Fibroblast of lung (primary cell): ENCODE measurements around the gene ALDOB.

ENCODE experiments used
- CTCF ChIP-seq, 2 donors: IDR thresholded peaks in 1 of 2; conservative IDR thresholded peaks in 1 of 2; 1 replicate in 1 of 2; 2 replicates in 1 of 2; pipeline ENCODE4 v1.5.1; 2011 to 2012; ENCODE audit warnings: low read length in 2 of 2, control low read depth in 1 of 2, inconsistent platforms in 1 of 2, low read depth in 1 of 2, mild to moderate bottlenecking in 1 of 2
- EZH2 ChIP-seq: IDR thresholded peaks from 2 replicates; pipeline ENCODE4 v1.5.1; 2012; ENCODE audit warnings: low read length, control low read depth, mild to moderate bottlenecking; ENCODE audit errors: missing control alignments

GRCh38 chr9:101442318-101442717 lies 6.7 kb upstream of the ALDOB start:
- TF ChIP-seq CTCF (conservative IDR thresholded peaks at IDR 0.05 in 1 of 2, IDR thresholded peaks at IDR 0.05 in 1 of 2; ENCODE audit: low read depth in 1 of 2, low read length in 2 of 2) (no peak), EZH2 (no peak)
